Measurements from ENCODE around the gene TRUB1. TPM values are rescaled to one million over a fixed set of nuclear protein-coding genes. Genes with fewer than 3 reads are reported as not detected.

TRUB1 gene
- total and polyA plus RNA-seq, 2 of the 4 experiments (the other 2 are of a cell fraction), result 9.1 to 17.9 TPM

DNA sequence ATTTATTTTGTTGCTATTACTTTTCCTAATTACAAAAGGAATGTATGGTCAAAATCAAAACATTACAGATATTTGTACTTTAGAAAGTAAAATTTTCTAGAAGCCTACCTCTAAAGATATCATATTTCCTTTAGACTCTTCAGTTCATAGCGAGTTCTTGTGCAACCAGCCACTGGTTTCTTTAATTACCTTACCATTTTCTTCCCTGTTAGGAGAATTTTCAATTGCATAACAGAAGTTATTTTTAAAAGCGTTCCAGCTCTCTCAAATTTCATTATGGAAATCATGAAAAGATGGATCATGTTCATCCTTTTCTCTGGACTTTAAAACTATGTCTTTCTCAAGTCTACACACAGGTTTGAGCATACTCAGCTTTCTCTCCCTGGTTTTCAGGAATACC is 5.0 kb upstream of the TRUB1 start:
- BruUV-seq (replicated peaks), result no TSS peak

More for the DNA sequence above, 5.0 kb upstream of the TRUB1 start:
- Histone ChIP-seq H2AK9ac (replicated peaks; ENCODE audit: low read depth, low read length, poor library complexity) (no peak overlapping the region), H4K91ac (ENCODE audit: insufficient read depth, low read depth, low read length) (no peak overlapping the region), H3K56ac (ENCODE audit: extremely low read depth, insufficient read depth, low read length) (no peak overlapping the region), H4K8ac (ENCODE audit: low read depth in 2 of 2, low read length in 2 of 2) (no peak overlapping the region), H3K9me1 (ENCODE audit: insufficient read depth, low read length) (peaks cover 7% of the 10 kb centered on the region; the same call in 1 of the 2 replicates), H2BK5ac (ENCODE audit: low read depth, low read length, poor library complexity, severe bottlenecking) (no peak overlapping the region), H4K20me1 (ENCODE audit: insufficient read depth, low read length) (no peaks in the 10 kb centered on the region), H3K36me3 (ENCODE audit: control insufficient read depth, insufficient read depth, low read length) (no peaks in the 10 kb centered on the region), H3K27ac (ENCODE audit: insufficient read depth, low read length) (no peak overlapping the region), H3K14ac (replicated peaks; ENCODE audit: low read depth, low read length) (no peak overlapping the region), H2AFZ (replicated peaks; ENCODE audit: low read length, poor library complexity) (no peak overlapping the region), H3K9me3 (ENCODE audit: control insufficient read depth, insufficient read depth, low read length) (no peaks in the 10 kb centered on the region), H2AK5ac (ENCODE audit: low read depth, low read length) (no peak overlapping the region), H3K4me3 (ENCODE audit: insufficient read depth, low read depth, low read length) (no peak overlapping the region), H2BK120ac (ENCODE audit: low read depth, low read length) (no peak overlapping the region), H3K4ac (ENCODE audit: low read depth, low read length) (no peak overlapping the region), H3K27me3 (ENCODE audit: control insufficient read depth, insufficient read depth, low read length) (no peaks in the 10 kb centered on the region), H3K4me2 (ENCODE audit: low read depth, low read length) (no peak overlapping the region), H2BK15ac (ENCODE audit: low read depth, low read length) (no peak overlapping the region), H3K9ac (ENCODE audit: low read depth, low read length) (no peak overlapping the region), H3K79me1 (ENCODE audit: low read depth in 1 of 2, low read length in 2 of 2) (no peaks in the 10 kb centered on the region), H3K23ac (ENCODE audit: low read depth, low read length) (no peak overlapping the region), H2BK20ac (ENCODE audit: low read depth, low read length) (no peak overlapping the region), H3K18ac (ENCODE audit: low read depth, low read length) (no peak overlapping the region), H3K4me1 (ENCODE audit: control insufficient read depth, insufficient read depth, low read length) (peaks cover 3% of the 10 kb centered on the region; the same call in 1 of the 2 replicates), H4K5ac (ENCODE audit: low read depth, low read length) (no peak overlapping the region)
- intact Hi-C loops (cut with micrococcal nuclease) (no loop called here), in situ Hi-C loops (cut with MboI; ENCODE audit: low sequenced_read_pairs) (no loop called here), dilution Hi-C loops (cut with HindIII; ENCODE audit: low sequenced_read_pairs, unreplicated experiment) (no loop called here)
- POLR2A ChIA-PET (ENCODE audit: unreplicated experiment), result no interaction called here
- ATAC-seq (ENCODE audit: low read depth), result no peak
- CTCF ChIA-PET, result no interaction called here
- no peak for TF ChIP-seq RCOR1 (IDR thresholded peaks at IDR 0.05; ENCODE audit: insufficient replicate concordance, low read length)
- TF ChIP-seq MXI1 (IDR thresholded peaks at IDR 0.05; ENCODE audit: borderline replicate concordance, low read depth, low read length), result no peak
- TF ChIP-seq CEBPB (IDR thresholded peaks at IDR 0.05; ENCODE audit: low read depth, low read length), result no peak
- no peak for TF ChIP-seq POLR2A (IDR thresholded peaks at IDR 0.05; ENCODE audit: low read depth, low read length)
- no peak for TF ChIP-seq BHLHE40 (IDR thresholded peaks at IDR 0.05; ENCODE audit: low read depth, low read length)
- no peak for TF ChIP-seq MAFK (IDR thresholded peaks at IDR 0.05; ENCODE audit: low read depth, low read length)
- TF ChIP-seq USF2 (IDR thresholded peaks at IDR 0.05; ENCODE audit: low read depth, low read length), result no peak
- no peak for TF ChIP-seq CHD1 (IDR thresholded peaks at IDR 0.05; ENCODE audit: low read depth, low read length)
- no peak for TF ChIP-seq RFX5 (IDR thresholded peaks at IDR 0.05; ENCODE audit: low read depth, low read length)
- no peak for TF ChIP-seq NFE2L2 (IDR thresholded peaks at IDR 0.05; ENCODE audit: low read depth, low read length)
- no peak for TF ChIP-seq RAD21 (IDR thresholded peaks at IDR 0.05; ENCODE audit: low read length)
- no peak for TF ChIP-seq ELK1 (IDR thresholded peaks at IDR 0.05; ENCODE audit: borderline replicate concordance, low read depth, low read length)
- TF ChIP-seq, protein P1, sequence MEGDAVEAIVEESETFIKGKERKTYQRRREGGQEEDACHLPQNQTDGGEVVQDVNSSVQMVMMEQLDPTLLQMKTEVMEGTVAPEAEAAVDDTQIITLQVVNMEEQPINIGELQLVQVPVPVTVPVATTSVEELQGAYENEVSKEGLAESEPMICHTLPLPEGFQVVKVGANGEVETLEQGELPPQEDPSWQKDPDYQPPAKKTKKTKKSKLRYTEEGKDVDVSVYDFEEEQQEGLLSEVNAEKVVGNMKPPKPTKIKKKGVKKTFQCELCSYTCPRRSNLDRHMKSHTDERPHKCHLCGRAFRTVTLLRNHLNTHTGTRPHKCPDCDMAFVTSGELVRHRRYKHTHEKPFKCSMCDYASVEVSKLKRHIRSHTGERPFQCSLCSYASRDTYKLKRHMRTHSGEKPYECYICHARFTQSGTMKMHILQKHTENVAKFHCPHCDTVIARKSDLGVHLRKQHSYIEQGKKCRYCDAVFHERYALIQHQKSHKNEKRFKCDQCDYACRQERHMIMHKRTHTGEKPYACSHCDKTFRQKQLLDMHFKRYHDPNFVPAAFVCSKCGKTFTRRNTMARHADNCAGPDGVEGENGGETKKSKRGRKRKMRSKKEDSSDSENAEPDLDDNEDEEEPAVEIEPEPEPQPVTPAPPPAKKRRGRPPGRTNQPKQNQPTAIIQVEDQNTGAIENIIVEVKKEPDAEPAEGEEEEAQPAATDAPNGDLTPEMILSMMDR (conservative IDR thresholded peaks at IDR 0.05; ENCODE audit: low read depth, low read length), result no peak
- no peak for TF ChIP-seq FOS (IDR thresholded peaks at IDR 0.05; ENCODE audit: low read depth, low read length)
- TF ChIP-seq SMC3 (IDR thresholded peaks at IDR 0.05; ENCODE audit: low read depth, low read length), result no peak
- TF ChIP-seq MAZ (IDR thresholded peaks at IDR 0.05; ENCODE audit: borderline replicate concordance, low read depth, low read length), result no peak
- no CpG with 5 or more reads among the region's 2 CpGs for WGBS, 2 experiments (ENCODE audit: extremely low coverage in 2 of 2, insufficient read length in 1 of 2)
- no peak for DNase-seq
